GM19328 (cell line): Measurements from ENCODE around the gene LEPR.

ENCODE experiments used
- ATAC-seq: cut with Tn5 transposase; IDR thresholded peaks from one replicate; pipeline ENCODE4 v1.9.1; 2021; ENCODE audit warnings: mild to moderate bottlenecking, moderate library complexity; ENCODE audit not compliant: unreplicated experiment

Gene LEPR

DNA sequence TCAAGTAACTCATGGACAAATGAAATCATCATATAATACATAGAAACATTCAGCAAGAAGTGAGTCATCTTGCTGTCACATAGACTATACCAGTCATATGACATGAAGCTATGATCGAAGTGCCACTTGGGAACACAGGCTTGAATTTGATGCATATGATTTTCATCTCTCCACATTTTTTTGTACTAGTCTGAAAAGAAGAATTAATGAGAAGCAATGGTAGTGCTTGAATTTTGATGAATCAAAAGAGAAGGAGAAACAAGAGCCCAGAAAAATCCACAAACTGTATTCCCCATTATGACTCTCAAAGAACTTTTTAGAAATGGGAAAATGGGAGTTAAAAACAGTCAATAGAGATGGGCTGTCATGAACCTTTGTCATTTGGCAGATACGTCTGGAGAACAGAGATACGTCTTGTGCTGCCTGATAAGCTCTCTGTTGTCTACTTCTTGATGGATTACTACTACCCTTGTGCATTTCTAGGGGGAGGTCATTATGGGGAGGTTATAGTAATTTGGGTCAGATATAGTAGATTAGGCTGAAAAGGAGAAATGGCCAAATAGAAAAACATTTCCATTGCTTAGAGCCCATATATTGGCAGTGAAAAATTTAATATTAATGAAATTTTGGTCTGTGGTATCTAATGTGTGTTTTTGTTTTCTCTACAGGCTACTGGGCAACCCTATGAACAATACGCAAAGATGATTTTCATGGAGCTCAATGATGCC is 8.0 kb upstream of the LEPR start:
- no peak for ATAC-seq

DNA sequence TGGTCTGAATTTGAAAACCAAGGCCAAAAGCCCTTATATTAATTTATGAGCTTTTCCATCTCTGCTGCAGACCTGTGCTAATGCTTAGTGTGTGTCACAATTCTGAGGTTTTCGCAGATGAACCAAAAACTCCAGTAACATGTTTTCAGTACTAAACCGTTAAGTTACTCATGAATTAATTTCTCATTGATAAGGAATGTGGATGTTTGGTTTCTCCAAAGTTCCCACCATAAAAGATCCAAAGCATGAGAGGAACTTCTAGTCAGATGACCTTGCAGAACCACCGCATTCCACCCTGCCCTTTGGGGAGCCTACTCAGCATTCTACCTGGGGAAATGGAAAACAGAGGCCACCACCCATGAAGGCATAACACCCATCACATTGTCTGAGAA is 7.5 kb upstream of the LEPR start:
- ATAC-seq: no peak

DNA sequence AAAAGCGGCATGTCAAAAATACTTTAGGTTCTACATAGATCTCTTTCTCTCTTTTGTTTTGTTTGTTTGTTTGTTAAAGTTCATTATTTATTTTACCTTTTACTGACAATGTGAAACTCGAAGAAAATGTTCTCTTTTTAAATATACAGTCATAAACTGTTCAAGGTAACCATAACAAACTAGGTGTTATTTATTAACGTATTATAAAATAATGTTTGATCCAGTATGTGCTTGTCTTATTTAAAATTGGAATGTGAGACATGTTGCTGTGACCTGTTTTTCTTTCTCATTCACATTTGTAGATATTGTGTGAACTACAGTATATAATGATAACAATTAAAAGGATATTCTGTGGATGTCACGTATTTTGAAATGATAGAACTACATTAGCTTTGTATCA is 5.9 kb upstream of the LEPR start:
- ATAC-seq: no peak

DNA sequence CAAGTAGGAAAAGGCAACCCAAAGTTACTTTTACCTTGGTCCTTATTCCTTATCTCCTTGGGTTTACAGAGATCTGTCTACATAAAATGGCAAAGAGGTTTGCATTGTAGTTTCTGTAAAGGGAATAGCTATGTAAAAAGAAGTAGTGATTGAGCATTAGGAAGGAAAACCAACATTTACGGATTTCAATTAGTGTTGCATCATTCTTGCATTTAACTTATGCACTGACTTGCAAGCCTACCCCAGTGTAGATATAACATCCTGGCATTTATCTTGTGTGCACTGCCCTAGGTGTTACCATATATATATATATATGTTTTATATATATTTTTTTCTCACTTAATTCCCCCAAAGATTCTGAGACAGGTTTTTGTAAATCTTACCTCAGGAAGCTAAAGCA is 3.7 kb upstream of the LEPR start:
- no peak for ATAC-seq

DNA sequence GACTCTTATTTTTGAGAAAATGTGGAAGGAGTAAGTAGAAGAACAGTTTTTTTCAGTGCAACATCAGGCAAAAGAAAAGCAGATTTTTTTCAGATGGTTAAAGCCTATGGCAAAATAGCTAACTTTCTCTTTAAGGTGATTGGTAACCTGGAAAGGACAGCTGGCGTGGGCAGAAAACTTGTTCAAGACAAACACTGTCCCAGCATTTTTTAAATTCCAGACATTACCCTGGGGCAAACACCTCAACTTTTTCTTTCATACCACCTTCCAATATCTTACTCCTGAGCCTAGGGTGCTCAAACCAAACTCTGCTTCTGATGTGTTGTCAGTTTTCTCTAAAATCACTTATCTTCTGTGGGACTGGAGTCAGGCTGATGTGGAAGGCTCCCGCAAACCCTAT is 2.7 kb upstream of the LEPR start:
- no peak for ATAC-seq

DNA sequence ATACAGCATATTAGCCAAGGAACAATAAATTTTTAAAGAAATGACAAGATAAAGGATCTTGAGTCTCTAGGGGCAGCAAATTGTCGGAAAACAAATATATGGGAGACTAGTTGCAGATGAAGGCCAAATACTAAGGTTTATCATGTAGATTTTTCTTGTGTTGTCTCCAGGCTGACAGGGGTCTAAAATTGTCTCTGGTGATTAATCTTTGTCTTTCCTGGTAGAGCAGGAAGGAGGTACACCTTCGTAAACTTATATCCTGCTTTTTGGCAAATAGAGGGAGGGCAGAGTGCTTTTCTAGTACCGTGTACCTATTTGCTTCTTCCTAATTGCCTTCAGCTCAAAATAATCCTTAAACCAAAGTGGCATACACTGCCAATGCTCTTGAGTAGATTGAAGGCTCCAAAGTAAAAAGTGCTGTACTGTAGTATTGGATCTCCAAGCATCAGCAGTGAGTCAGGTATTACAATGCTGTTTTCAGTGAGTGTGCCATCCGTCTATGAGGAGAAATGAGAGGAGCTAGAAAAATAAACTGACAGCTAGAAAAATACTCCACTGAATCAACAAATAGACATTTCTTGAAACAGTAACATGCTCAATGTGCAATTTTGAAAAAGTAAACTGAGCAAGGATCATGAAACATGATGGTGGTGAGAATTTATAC is 1.8 kb upstream of the LEPR start:
- no peak for ATAC-seq

DNA sequence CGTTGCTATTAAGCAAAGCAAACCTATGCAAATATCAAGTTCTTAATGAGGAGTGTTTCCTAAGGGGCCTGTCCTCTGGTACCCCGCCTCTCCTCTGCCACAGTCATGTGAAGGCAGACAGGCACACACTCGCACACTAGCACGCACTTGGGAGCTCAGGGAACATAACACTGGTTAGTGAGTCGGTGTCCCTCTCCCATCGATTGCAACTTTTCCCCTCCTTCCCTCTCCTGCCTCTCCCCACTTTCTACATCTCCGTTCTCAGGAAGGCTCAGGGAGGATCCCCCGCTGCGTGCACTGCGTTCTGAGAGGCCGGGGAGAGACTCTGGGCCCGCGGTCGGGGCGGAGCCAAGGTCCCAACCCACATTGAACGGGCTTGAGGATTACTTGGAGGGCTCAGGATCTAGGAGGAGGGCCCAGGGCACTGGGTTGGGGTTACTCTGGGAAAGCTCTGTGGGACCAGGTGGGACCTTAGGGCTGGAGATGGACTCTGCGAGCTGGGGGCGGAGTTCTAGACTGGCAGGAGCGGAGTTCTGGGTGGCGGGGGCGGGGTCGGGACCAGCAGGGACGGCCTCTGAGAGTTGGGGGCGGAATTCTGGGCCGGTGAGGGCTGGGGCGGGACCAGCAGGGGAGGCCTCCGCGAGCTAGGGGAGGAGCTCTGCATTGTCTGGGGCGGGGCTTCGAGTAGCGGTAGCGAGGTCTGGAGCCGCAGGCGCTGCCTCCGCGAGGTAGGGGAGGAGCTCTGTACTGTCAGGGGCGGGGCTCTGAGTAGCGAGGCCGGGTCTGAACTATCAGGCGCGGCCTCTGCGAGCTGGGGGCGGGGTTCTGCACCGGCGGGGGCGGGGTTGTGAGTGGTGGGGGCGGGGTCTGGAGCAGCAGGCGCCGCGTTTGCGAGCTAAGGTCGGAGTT is 533 bp upstream of the LEPR start:
- peak; percentile 94 for ATAC-seq

DNA sequence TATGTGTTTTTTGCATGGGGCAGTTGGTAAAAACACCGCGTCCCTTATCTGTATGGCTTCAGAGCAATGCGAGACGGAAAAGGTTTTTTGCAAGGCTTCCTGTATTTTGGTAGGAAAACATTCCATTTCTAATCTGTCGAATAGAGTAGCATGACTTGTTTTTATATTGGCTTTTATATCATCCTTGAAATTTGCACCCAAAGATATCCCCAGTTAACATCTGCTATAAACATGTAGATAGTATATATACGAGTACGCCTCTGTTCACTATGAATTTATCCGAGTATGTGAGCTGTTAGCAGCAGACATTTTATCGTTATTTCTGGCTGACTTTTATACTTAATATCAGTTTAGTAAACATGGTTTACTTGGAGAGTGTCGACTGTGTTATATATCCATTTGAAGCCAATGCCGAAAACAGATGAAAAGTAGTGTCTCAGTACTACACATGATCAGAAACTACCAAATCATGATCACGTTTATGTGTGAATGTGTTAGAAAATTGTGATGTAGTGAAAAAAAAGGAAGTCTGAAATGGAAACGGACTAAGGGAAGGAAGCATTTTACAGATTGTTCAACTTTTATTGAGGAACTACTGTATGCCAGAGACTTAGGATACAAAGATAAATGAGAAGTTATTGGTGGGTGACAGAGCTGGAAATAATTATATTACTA is 1.0 kb downstream of the LEPR start:
- no peak for ATAC-seq

DNA sequence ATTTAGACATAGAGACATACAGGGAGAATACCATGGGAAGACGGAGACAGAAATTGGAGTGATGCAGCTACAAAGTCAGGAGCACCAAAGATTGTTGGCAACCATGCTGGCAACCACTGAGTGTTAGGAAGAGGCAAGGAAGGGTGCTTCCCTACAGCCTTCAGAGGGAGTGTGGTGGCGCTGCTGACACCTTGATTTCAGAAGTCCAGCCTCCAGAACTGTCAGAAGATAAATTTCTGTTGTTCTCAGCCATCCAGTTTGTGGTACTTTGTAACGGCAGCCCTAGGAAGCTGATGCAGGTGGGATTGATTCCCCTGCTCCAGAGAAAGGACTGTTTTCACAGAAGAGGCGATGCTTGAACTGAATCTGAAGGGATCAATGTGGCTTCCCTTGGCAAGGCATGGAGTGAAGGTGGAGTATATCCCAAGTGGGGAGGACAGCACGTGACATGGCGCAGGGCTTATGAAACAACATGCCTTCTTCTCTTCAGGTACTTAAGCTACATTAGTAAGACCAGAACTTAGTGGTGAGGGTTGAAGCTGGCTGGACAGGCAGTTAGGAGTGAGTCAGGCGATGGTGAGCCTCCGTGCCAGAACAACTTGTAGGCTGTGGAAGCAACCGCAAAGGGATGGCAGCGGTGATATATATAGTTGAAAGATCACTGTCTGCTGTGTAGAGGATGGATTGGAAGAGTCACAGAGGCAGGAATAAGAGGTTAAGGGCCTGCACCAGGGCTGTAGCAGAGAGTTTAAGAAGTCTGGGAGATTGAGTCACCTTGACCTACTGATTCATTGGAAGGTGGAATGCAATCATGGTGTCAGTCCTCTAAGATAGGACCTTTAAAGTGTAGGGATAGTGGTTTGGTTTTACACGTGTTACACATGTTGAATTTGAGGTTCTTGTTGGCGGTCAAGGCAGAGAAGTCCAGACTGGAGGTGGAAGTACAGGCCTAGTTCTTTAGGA is 2.1 kb downstream of the LEPR start:
- no peak for ATAC-seq

DNA sequence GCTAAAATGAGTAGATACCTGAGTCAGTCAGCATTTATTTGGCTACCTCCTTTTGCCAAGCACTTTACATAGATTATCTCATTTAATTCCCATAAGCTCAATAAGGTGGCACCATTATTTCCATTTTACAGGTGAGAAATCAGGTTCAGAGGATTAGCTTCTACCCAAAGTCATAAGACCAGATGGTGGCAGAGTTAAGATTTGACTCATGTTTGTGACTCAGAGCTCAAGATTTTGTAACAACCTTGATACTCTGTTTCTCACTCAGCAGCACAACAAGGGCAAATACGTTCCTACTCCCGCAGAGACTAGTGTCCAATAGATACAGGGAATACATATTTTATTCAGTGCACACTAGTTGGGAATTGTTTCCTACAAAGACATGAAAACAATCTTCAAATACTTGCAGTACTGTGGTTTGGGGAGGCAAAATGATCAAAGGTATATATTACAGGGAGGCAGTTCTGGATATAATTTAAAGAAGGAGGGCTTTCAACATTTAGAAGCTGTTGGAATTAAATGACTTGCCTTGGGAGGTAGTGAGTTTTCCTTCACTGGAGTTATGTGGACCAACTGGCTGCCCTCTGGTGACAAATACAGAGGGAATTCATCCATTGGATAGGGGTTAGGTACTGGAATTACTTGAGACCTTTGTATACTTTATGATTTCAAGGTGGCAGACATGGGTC is 3.6 kb downstream of the LEPR start:
- ATAC-seq: no peak

DNA sequence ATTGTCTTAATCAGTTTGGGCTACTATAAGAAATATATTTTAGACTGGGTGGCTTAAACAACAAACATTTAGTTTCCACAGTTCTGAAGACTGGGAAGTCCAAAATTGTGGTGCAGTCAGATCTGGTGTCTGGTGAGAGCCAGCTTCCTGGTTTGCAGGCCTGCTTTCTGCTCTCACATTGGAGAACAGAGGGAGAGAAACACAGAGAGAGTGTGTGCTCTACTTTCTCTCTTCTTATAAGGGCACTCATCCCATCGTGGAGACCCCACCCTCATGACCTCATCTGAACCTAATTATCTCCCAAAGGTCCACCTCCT is 4.1 kb downstream of the LEPR start:
- no peak for ATAC-seq

DNA sequence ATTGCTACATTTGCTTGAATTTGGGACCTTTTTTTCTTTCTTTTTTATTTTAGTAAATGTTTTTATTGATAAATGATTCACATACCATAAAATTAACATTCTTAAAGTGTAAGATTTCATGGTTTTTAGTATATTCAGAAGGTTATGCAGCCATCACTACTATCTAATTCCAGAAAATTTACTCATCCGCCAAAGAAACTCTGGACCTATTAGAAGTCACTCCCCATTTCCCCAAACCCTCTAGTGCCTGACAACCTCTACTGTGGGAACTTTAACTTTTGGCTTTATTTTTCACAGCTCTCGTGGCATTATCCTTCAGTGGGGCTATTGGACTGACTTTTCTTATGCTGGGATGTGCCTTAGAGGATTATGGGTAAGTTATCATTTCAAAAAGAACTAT is 4.5 kb downstream of the LEPR start:
- no peak for ATAC-seq

DNA sequence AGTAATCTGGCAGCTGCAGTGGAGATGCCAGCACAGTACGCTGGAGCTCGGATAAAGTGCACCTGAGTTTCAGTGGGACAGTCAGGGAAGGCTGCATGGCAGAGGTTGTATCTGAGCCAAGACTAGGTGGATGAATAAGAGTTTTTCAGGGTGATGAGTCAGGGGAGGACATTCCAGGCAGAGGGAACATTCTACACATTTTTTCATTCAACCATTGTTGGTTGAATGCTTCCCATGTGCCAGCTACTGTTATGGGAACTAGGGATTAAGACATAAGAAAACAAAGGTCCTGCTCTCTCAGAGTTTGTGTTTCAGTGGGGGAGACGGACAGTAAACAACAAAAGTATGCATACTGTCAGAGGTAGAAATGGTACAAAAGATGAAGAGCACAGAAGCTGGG is 5.2 kb downstream of the LEPR start:
- no peak for ATAC-seq

DNA sequence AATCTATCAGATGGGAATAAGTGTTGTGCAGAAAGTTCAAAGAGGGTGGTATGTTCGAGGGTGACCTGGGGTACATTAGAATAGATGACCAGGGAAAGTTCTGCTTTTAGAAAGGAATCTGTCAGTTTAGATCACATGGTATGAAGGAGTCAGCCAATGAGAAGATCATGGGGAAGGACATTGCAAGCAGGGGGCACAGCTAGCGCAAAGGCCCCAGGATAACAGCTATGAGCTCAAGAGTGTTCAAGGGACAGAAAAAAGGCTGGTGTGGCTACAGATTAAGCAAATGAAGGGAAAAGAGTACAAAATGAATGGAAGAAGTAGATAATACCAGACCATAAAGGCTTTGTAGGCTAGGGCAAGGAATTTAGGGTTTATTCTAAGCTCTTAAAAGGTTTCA is 8.6 kb downstream of the LEPR start:
- no peak for ATAC-seq

DNA sequence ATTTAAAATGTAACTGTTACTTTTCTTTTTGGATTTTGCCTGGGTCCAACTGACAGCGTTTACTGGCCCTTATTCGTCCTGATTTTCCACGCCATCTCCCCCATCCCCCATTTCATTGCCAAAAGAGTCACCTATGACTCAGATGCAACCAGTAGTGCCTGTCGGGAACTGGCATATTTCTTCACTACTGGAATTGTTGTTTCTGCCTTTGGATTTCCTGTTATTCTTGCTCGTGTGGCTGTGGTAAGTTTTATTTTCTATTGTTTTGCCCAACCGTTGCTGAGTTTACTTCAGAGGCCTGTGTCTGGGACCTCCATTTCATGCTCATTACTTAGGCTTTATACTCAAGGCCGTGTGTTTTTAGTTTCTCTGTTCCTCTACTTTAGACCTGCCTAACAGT is 9.3 kb downstream of the LEPR start:
- no peak for ATAC-seq

DNA sequence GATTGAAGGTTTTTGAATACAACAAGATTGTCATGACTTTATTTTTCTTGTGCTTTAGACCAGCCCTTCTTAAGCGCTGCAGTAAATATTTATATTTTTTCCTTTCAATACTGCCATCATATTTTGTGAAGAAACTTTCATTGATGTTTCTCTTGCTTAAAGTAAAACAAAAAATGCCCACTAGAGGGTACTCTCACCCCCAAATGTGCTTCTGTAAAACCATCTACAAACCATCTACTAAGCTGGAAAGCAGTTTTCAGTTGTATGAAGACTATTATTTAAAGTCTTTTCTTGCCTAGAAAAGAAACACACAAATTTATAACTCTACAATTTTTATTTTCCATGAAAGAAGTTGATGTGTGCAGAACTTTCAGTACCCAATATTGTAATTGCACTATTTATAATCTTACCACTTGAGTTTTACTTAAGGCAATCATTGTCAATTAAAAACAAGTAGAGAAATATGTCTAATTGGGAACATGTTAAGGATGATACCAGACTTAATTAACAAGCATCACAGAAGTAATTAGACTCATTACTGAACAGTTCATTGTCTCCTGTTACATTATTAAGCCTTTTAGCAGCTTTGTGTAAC is 10.7 kb downstream of the LEPR start:
- no peak for ATAC-seq

DNA sequence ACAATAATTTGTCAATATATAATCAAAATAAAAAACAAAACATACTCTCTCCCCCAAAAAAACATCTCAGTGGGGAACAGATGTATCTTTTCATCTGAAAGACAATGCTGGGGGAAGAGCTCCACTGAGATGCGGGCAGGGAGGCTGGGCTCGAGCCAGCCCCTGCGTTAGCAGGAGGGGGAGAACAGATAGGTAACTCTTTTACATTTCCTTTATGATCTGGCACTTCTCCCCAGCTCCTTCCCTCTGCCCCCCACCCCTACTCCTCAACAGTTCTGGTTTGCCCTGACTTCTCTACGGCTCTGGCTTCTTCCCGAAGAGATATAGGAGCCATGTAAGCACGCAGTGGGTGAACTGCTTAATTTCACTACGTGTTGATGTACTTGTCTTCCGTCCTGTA is 12.4 kb downstream of the LEPR start:
- ATAC-seq: no peak

DNA sequence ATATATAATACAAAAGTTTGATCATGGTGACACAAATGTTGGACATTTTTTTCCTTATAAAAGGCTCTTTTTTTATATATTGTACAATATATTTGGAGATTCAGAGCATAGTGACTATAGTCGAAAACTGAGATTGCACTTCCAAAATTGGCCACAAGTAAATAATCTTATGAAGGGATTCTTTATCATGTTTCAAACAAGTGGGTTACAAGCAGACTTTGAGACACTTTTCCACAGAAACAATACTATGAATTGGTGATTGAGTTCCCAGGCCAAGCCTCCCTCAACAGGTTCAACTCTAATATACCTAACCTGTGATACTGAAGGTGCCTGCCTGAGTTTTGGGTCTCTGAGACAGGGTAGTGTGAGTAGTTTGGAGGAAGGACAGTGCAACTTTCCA is 13.8 kb downstream of the LEPR start:
- ATAC-seq: no peak

DNA sequence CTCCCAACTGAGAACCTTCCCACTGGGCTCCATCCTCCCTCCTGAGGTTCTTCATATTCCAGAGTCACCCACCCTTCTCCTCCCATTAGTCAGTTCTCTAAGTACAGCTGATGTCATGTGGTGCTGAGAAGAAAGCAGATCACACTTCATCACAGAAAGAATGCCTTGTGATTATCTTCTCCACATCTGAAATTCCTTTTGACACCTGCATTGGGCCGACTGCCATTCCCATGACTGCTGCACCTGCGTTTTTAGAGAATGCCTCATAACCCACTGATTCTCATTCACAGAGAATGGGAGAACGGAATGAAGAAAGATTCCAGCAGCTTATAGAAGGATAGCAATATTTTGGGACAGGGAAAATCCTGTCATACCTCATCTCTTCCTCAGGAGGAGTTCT is 14.3 kb downstream of the LEPR start:
- no peak for ATAC-seq
